ENCODE data around the gene IREB2. TPM values are rescaled to one million over a fixed set of nuclear protein-coding genes. Genes with fewer than 3 reads are reported as not detected.

IREB2 gene
- total and polyA plus RNA-seq, 2 donors (not counting 3 experiments of a cell fraction or from before 2014, with no cell fraction given): 12.7 to 51.4 TPM

DNA sequence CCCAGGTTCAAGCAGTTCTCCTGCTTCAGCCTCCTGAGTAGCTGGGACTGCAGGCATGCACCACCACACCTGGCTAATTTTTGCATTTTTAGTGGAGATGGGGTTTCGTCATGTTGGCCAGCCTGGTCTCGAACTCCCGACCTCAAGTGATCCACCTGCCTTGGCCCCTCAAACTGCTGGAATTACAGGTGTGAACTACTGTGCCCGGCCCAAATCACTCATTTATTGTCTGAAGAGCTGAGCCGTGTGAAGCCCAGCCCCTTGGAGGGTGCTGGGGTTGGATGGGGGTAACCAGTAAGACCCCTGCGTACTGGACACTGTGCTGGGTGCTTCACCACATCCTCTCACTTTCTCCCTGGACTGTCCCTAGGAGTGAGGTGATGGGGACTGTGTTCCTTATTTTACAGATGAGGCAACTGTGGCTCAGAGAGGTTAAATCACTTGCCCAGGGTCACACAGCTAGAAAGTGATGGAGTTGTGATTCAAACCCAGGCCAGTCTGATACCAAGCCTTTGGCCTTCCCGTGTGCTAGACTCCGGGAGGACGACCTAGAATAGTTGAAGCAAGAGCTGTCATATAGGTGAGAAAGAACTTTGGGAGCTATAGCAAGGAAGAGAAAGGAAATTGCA lies 41.7 kb upstream of the IREB2 start:
- no peaks in the 10 kb centered on the region for H3K79me2 ChIP-seq (ENCODE audit: control insufficient read depth, insufficient read depth, low read length)
- ChIA-PET CTCF (interaction anchor here (1.1 to 2.5 kb wide), 3 partner anchors 11 to 87 kb away, joined by 3 to 8 read pairs (median 3); no protein-coding TSS in a partner anchor), POLR2A (no interaction called here)
- no TSS peak for BruUV-seq (replicated peaks)
- H3K9me1 ChIP-seq (replicated peaks; ENCODE audit: control insufficient read depth, extremely low read depth, insufficient read depth, low read length): no peaks in the 10 kb centered on the region
- H3K9me3 ChIP-seq (replicated peaks; ENCODE audit: control insufficient read depth, insufficient read depth, low read length): no peaks in the 10 kb centered on the region
- intact Hi-C loops (cut with micrococcal nuclease): no loop called here
- H3K36me3 ChIP-seq (ENCODE audit: control insufficient read depth in 2 of 2, extremely low read depth in 1 of 2, insufficient read depth in 2 of 2, low read length in 2 of 2): no peaks in the 10 kb centered on the region
- H4K20me1 ChIP-seq (replicated peaks; ENCODE audit: control insufficient read depth, extremely low read depth, insufficient read depth, low read length): no peaks in the 10 kb centered on the region
- H3K27ac ChIP-seq (ENCODE audit: insufficient read depth, low read depth, low read length): no peak overlapping the region
- DNase-seq (ENCODE audit: low read depth, low spot score) (no peak), FAIRE-seq (no peak)
- H3K4me1 ChIP-seq (ENCODE audit: control insufficient read depth, extremely low read depth, insufficient read depth, low read length): no peaks in the 10 kb centered on the region
- H2AFZ ChIP-seq (ENCODE audit: low read depth, low read length): no peak overlapping the region
- TF ChIP-seq POLR2AphosphoS5 (IDR thresholded peaks at IDR 0.05; ENCODE audit: insufficient read depth, low read depth, low read length) (no peak), FOS (IDR thresholded peaks at IDR 0.05; ENCODE audit: borderline replicate concordance, insufficient read depth, low read length) (no peak), POLR2A (IDR thresholded peaks at IDR 0.05; ENCODE audit: low read depth, low read length) (no peak), MAX (IDR thresholded peaks at IDR 0.05; ENCODE audit: insufficient read depth, insufficient read length) (no peak), MYC (IDR thresholded peaks at IDR 0.05; ENCODE audit: low read depth, low read length) (no peak), GATA2 (IDR thresholded peaks at IDR 0.05; ENCODE audit: insufficient read depth, insufficient read length, low read depth, low read length) (no peak), JUN (IDR thresholded peaks at IDR 0.05; ENCODE audit: borderline replicate concordance, insufficient read depth, insufficient read length, low read depth) (no peak), EZH2 (IDR thresholded peaks at IDR 0.05; ENCODE audit: borderline replicate concordance, low read depth, low read length, severe bottlenecking) (no peak)
- TF ChIP-seq, protein P1, sequence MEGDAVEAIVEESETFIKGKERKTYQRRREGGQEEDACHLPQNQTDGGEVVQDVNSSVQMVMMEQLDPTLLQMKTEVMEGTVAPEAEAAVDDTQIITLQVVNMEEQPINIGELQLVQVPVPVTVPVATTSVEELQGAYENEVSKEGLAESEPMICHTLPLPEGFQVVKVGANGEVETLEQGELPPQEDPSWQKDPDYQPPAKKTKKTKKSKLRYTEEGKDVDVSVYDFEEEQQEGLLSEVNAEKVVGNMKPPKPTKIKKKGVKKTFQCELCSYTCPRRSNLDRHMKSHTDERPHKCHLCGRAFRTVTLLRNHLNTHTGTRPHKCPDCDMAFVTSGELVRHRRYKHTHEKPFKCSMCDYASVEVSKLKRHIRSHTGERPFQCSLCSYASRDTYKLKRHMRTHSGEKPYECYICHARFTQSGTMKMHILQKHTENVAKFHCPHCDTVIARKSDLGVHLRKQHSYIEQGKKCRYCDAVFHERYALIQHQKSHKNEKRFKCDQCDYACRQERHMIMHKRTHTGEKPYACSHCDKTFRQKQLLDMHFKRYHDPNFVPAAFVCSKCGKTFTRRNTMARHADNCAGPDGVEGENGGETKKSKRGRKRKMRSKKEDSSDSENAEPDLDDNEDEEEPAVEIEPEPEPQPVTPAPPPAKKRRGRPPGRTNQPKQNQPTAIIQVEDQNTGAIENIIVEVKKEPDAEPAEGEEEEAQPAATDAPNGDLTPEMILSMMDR (IDR thresholded peaks at IDR 0.05; ENCODE audit: extremely low read depth in 1 of 2, insufficient read depth in 1 of 2, low read depth in 1 of 2, low read length in 2 of 2): no peak
- H3K27me3 ChIP-seq (ENCODE audit: control insufficient read depth in 2 of 2, insufficient read depth in 2 of 2, low read length in 2 of 2): peaks cover 0 to 12% of the 10 kb centered on the region in 2 experiments
- no peak overlapping the region for H3K4me3 ChIP-seq (replicated peaks in 1 of 3; ENCODE audit: insufficient read depth in 1 of 3, low read depth in 1 of 3, low read length in 3 of 3)
- dilution Hi-C loops (cut with MboI; ENCODE audit: extremely low pct_ligation_motif_present, low sequenced_read_pairs): no loop called here
- no peak overlapping the region for H3K9ac ChIP-seq (replicated peaks; ENCODE audit: extremely low read depth, insufficient read depth, low read length)
- H3K4me2 ChIP-seq (ENCODE audit: insufficient read depth, low read length): no peak overlapping the region

Measured in endothelial cell of umbilical vein (primary cell).